HepG2 (cell line): ENCODE results near the gene SPINDOC. TPM values are rescaled to one million over a fixed set of nuclear protein-coding genes. Genes with fewer than 3 reads are reported as not detected.

Experiments
- CCDC6 ChIP-seq: sonication (generic); formaldehyde crosslinking; IDR thresholded peaks from 2 replicates; pipeline ENCODE4 v1.8.1; 2022; ENCODE audit warnings: mild to moderate bottlenecking, missing genetic modification reagents, moderate library complexity
- DR1 ChIP-seq: sonication (generic); formaldehyde crosslinking; IDR thresholded peaks from 2 replicates; pipeline ENCODE4 v1.8.0; 2021; ENCODE audit warnings: mild to moderate bottlenecking, missing genetic modification reagents, inconsistent platforms
- FOSL1 ChIP-seq: sonication (generic); formaldehyde crosslinking; IDR thresholded peaks from 2 replicates; pipeline ENCODE4 v1.9.0; 2021; ENCODE audit warnings: missing genetic modification reagents, borderline replicate concordance
- FOSL2 ChIP-seq: sonication (generic); formaldehyde crosslinking; IDR thresholded peaks from 2 replicates; pipeline ENCODE4 v1.4.0; 2020; ENCODE audit warnings: missing genetic modification reagents
- FOXO1 ChIP-seq: sonication (generic); formaldehyde crosslinking; IDR thresholded peaks from 2 replicates; pipeline ENCODE4 v1.4.0; 2020; ENCODE audit warnings: missing genetic modification reagents
- HNRNPLL ChIP-seq: fragments of 200-400 bp; formaldehyde crosslinking; IDR thresholded peaks from 2 replicates; pipeline ENCODE4 v1.6.1; 2017; ENCODE audit warnings: mild to moderate bottlenecking, low read depth, low read length; ENCODE audit not compliant: poor library complexity, severe bottlenecking
- IKZF1 ChIP-seq: fragments of 450-650 bp; IDR thresholded peaks from 2 replicates; pipeline ENCODE4 v1.7.1; 2016
- JARID2 ChIP-seq: sonication (generic); formaldehyde crosslinking; IDR thresholded peaks from 2 replicates; pipeline ENCODE4 v1.8.1; 2023; ENCODE audit warnings: missing genetic modification reagents, inconsistent platforms; ENCODE audit not compliant: insufficient replicate concordance
- JUN ChIP-seq: sonication (generic); formaldehyde crosslinking; IDR thresholded peaks from 2 replicates; pipeline ENCODE4 v1.4.0; 2020; ENCODE audit warnings: mild to moderate bottlenecking, missing genetic modification reagents
- KLF13 ChIP-seq: sonication (generic); formaldehyde crosslinking; IDR thresholded peaks from 2 replicates; pipeline ENCODE4 v1.4.0; 2020; ENCODE audit warnings: mild to moderate bottlenecking, missing genetic modification reagents
- NONO ChIP-seq, 2 experiments: fragments of 450-650 bp in 1 of 2; sonication (generic) in 1 of 2; formaldehyde crosslinking in 1 of 2; IDR thresholded peaks in 1 of 2; conservative IDR thresholded peaks in 1 of 2; 2 replicates each; pipeline versions ENCODE4 v1.6.1 to v1.8.0; 2017 to 2022; ENCODE audit warnings: mild to moderate bottlenecking in 1 of 2, missing genetic modification reagents in 1 of 2, moderate library complexity in 1 of 2
- POGZ ChIP-seq: sonication (generic); formaldehyde crosslinking; IDR thresholded peaks from 2 replicates; pipeline ENCODE4 v1.4.0; 2020; ENCODE audit warnings: mild to moderate bottlenecking, missing genetic modification reagents
- SALL2 ChIP-seq: sonication (generic); formaldehyde crosslinking; IDR thresholded peaks from 2 replicates; pipeline ENCODE4 v1.8.1; 2023; ENCODE audit warnings: mild to moderate bottlenecking, missing genetic modification reagents, inconsistent platforms
- SP2 ChIP-seq: sonication (generic); formaldehyde crosslinking; IDR thresholded peaks from 2 replicates; pipeline ENCODE4 v1.5.1; 2020; ENCODE audit warnings: mild to moderate bottlenecking, missing genetic modification reagents
- ZBTB1 ChIP-seq: sonication (generic); formaldehyde crosslinking; IDR thresholded peaks from 2 replicates; pipeline ENCODE4 v1.4.0; 2020; ENCODE audit warnings: missing genetic modification reagents, borderline replicate concordance
- ZBTB8A ChIP-seq: sonication (generic); formaldehyde crosslinking; IDR thresholded peaks from 2 replicates; pipeline ENCODE4 v1.4.0; 2020; ENCODE audit warnings: mild to moderate bottlenecking, low read depth, missing genetic modification reagents, borderline replicate concordance
- ZFYVE20 ChIP-seq: sonication (generic); formaldehyde crosslinking; IDR thresholded peaks from 2 replicates; pipeline ENCODE4 v1.8.0; 2023; ENCODE audit warnings: low read depth, mild to moderate bottlenecking, moderate library complexity, missing genetic modification reagents, borderline replicate concordance
- ZNF224 ChIP-seq: sonication (generic); formaldehyde crosslinking; IDR thresholded peaks from 2 replicates; pipeline ENCODE4 v1.5.0; 2020; ENCODE audit warnings: mild to moderate bottlenecking, missing genetic modification reagents
- ZNF605 ChIP-seq: sonication (generic); formaldehyde crosslinking; IDR thresholded peaks from 2 replicates; pipeline ENCODE4 v1.8.0; 2022; ENCODE audit warnings: mild to moderate bottlenecking, missing genetic modification reagents
- ZNF737 ChIP-seq: sonication (generic); formaldehyde crosslinking; IDR thresholded peaks from 2 replicates; pipeline ENCODE4 v1.5.0; 2020; ENCODE audit warnings: missing genetic modification reagents, mild to moderate bottlenecking, borderline replicate concordance
- ZNF816 ChIP-seq: sonication (generic); formaldehyde crosslinking; IDR thresholded peaks from 2 replicates; pipeline ENCODE4 v1.8.0; 2022; ENCODE audit warnings: missing genetic modification reagents, mild to moderate bottlenecking, borderline replicate concordance
- ZNF850 ChIP-seq: sonication (generic); formaldehyde crosslinking; conservative IDR thresholded peaks from 2 replicates; pipeline ENCODE4 v1.9.0; 2021; ENCODE audit warnings: mild to moderate bottlenecking, missing genetic modification reagents
- ZSCAN20 ChIP-seq: sonication (generic); formaldehyde crosslinking; IDR thresholded peaks from 2 replicates; pipeline ENCODE4 v1.4.0; 2020; ENCODE audit warnings: missing genetic modification reagents, mild to moderate bottlenecking, borderline replicate concordance
- polyA plus RNA-seq, 8 experiments: library from polyadenylated mRNA; depleted of rRNA in 3 of 8; stranded (reverse) in 7 of 8; unstranded in 1 of 8; fragments of >200 nt; fragmentation: Illumina TruSeq in 4 of 8; extraction: Trizol in 4 of 8; gene quantifications; 2 replicates each; pipeline versions ENCODE4 v1.2.1 to v1.2.3, GENCODE V29; 2011 to 2016; ENCODE audit warnings: low read depth in 4 of 8, missing spikeins in 1 of 8, mixed read lengths in 1 of 8; ENCODE audit not compliant: insufficient read depth in 1 of 8
- total RNA-seq, 5 experiments: library from RNA; depleted of rRNA; stranded (reverse); fragments of >200 nt; fragmentation: Illumina TruSeq; extraction: Trizol; gene quantifications; 2 replicates each; pipeline ENCODE4 v1.2.3, GENCODE V29; 2016; ENCODE audit warnings: low read depth in 1 of 5
- TF ChIP-seq, protein P1 (sequence below): sonication (generic); formaldehyde crosslinking; IDR thresholded peaks from 2 replicates; pipeline ENCODE4 v1.8.0; 2022; ENCODE audit warnings: mild to moderate bottlenecking, missing genetic modification reagents, moderate library complexity
- TF ChIP-seq, protein P2 (sequence below): sonication (generic); formaldehyde crosslinking; IDR thresholded peaks from 2 replicates; pipeline ENCODE4 v1.5.1; 2020; ENCODE audit warnings: missing genetic modification reagents, mild to moderate bottlenecking, borderline replicate concordance
- TF ChIP-seq, protein P3 (sequence below): sonication (generic); formaldehyde crosslinking; IDR thresholded peaks from 2 replicates; pipeline ENCODE4 v1.5.0; 2020; ENCODE audit warnings: missing genetic modification reagents
- TF ChIP-seq, protein P4 (sequence below): sonication (generic); formaldehyde crosslinking; IDR thresholded peaks from 2 replicates; pipeline ENCODE4 v1.4.0; 2020; ENCODE audit warnings: missing genetic modification reagents, borderline replicate concordance

The SPINDOC gene
- total and polyA plus RNA-seq, 2 of the 13 experiments (the other 11 are each of a cell fraction or from before 2014, with no cell fraction given): 21.4 to 29.9 TPM

DNA sequence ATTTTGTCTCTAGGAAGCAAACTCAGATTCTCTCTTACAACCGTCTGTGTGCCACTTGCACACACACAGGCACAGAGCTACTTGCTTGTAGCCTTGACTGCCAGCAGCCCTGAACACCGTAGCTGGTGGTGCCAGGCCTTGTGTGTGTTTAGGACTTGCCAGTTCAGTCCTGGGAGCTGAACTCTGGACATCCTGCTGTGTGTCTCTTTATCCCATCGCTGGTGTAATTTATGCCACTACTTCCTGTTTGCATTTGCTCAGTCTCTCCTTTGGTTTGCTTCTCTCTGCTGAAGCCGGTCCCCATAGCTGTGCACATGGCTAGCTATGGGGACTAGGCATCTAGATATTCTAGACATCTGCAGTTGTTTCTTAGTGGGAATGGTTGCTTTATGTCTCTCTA is 49.7 kb downstream of the SPINDOC start (continued):
- 0 out of 2 replicates have a peak, but pooled peaks have one; percentile 15 for TF ChIP-seq POGZ (CRISPR knock-in tag)
- TF ChIP-seq ZNF224: no peak
- no peak for TF ChIP-seq HNRNPLL
- TF ChIP-seq ZBTB8A: no peak
- TF ChIP-seq SALL2 (CRISPR knock-in tag): no peak
- TF ChIP-seq, protein P1, sequence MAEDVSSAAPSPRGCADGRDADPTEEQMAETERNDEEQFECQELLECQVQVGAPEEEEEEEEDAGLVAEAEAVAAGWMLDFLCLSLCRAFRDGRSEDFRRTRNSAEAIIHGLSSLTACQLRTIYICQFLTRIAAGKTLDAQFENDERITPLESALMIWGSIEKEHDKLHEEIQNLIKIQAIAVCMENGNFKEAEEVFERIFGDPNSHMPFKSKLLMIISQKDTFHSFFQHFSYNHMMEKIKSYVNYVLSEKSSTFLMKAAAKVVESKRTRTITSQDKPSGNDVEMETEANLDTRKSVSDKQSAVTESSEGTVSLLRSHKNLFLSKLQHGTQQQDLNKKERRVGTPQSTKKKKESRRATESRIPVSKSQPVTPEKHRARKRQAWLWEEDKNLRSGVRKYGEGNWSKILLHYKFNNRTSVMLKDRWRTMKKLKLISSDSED (CRISPR knock-in tag): no peak
- TF ChIP-seq, protein P2, sequence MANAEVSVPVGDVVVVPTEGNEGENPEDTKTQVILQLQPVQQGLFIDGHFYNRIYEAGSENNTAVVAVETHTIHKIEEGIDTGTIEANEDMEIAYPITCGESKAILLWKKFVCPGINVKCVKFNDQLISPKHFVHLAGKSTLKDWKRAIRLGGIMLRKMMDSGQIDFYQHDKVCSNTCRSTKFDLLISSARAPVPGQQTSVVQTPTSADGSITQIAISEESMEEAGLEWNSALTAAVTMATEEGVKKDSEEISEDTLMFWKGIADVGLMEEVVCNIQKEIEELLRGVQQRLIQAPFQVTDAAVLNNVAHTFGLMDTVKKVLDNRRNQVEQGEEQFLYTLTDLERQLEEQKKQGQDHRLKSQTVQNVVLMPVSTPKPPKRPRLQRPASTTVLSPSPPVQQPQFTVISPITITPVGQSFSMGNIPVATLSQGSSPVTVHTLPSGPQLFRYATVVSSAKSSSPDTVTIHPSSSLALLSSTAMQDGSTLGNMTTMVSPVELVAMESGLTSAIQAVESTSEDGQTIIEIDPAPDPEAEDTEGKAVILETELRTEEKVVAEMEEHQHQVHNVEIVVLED (CRISPR knock-in tag): no peak
- no peak for TF ChIP-seq ZFYVE20 (CRISPR knock-in tag)
- no peak for TF ChIP-seq IKZF1
- no peak for TF ChIP-seq ZNF605
- no peak for TF ChIP-seq ZNF816 (CRISPR knock-in tag)
- TF ChIP-seq ZNF850 (CRISPR knock-in tag): no peak
- TF ChIP-seq KLF13 (CRISPR knock-in tag): no peak
- TF ChIP-seq SP2 (CRISPR knock-in tag): no peak
- TF ChIP-seq, protein P3, sequence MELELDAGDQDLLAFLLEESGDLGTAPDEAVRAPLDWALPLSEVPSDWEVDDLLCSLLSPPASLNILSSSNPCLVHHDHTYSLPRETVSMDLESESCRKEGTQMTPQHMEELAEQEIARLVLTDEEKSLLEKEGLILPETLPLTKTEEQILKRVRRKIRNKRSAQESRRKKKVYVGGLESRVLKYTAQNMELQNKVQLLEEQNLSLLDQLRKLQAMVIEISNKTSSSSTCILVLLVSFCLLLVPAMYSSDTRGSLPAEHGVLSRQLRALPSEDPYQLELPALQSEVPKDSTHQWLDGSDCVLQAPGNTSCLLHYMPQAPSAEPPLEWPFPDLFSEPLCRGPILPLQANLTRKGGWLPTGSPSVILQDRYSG (CRISPR knock-in tag): no peak
- no peak for TF ChIP-seq CCDC6
- TF ChIP-seq FOXO1 (CRISPR knock-in tag): 0 out of 2 replicates have a peak, but pooled peaks have one; percentile 31
- no peak for TF ChIP-seq DR1 (CRISPR knock-in tag)
- TF ChIP-seq JUN (CRISPR knock-in tag): no peak
- TF ChIP-seq ZNF737 (CRISPR knock-in tag): no peak
- TF ChIP-seq FOSL2: 0 out of 2 replicates have a peak, but pooled peaks have one; percentile 18
- TF ChIP-seq ZBTB1 (CRISPR knock-in tag): no peak
- no peak for TF ChIP-seq ZSCAN20 (CRISPR knock-in tag)
- TF ChIP-seq NONO (IDR thresholded peaks at IDR 0.05): no peak
- TF ChIP-seq NONO (CRISPR knock-in tag; conservative IDR thresholded peaks at IDR 0.05): no peak
- TF ChIP-seq, protein P4, sequence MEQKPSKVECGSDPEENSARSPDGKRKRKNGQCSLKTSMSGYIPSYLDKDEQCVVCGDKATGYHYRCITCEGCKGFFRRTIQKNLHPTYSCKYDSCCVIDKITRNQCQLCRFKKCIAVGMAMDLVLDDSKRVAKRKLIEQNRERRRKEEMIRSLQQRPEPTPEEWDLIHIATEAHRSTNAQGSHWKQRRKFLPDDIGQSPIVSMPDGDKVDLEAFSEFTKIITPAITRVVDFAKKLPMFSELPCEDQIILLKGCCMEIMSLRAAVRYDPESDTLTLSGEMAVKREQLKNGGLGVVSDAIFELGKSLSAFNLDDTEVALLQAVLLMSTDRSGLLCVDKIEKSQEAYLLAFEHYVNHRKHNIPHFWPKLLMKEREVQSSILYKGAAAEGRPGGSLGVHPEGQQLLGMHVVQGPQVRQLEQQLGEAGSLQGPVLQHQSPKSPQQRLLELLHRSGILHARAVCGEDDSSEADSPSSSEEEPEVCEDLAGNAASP (CRISPR knock-in tag): peak; percentile 12; the same call in 1 of the 2 replicates
- TF ChIP-seq FOSL1 (CRISPR knock-in tag): no peak
- no peak for TF ChIP-seq JARID2 (CRISPR knock-in tag)
